Lower leg skin (tissue), 3 donors: ENCODE results near the gene UBALD1.

Experiments
- POLR2A ChIP-seq, 2 donors: fragments of 450-650 bp; IDR thresholded peaks; one replicate each; pipeline ENCODE4 v1.6.1; 2016 to 2017; ENCODE audit warnings: antibody characterized with exemption in 2 of 2, mild to moderate bottlenecking in 1 of 2, moderate library complexity in 1 of 2
- TF ChIP-seq, protein P1 (sequence below), 3 donors: fragments of 450-650 bp; IDR thresholded peaks; one replicate each; pipeline ENCODE4 v1.5.1; 2016; ENCODE audit warnings: antibody characterized with exemption in 3 of 3, mild to moderate bottlenecking in 3 of 3, moderate library complexity in 2 of 3

DNA sequence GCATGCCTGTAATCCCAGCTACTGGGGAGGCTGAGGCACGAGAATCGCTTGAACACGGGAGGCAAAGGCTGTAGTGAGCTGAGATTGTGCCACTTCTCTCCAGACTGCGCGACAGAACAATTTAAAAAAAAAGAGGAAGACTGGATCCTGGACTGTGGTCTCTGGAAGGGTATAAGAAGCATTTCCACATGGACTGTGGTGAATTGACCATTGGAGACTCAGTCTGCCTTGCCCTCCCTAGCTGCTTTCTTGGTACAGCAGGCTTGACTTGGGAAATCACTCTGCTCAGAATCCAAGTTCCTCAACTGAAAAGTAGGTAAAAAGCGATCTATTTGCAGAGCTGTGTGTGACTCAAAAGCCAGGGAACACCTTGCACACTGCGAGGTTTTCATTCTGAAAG, 8.9 kb upstream of the UBALD1 start:
- TF ChIP-seq, protein P1, sequence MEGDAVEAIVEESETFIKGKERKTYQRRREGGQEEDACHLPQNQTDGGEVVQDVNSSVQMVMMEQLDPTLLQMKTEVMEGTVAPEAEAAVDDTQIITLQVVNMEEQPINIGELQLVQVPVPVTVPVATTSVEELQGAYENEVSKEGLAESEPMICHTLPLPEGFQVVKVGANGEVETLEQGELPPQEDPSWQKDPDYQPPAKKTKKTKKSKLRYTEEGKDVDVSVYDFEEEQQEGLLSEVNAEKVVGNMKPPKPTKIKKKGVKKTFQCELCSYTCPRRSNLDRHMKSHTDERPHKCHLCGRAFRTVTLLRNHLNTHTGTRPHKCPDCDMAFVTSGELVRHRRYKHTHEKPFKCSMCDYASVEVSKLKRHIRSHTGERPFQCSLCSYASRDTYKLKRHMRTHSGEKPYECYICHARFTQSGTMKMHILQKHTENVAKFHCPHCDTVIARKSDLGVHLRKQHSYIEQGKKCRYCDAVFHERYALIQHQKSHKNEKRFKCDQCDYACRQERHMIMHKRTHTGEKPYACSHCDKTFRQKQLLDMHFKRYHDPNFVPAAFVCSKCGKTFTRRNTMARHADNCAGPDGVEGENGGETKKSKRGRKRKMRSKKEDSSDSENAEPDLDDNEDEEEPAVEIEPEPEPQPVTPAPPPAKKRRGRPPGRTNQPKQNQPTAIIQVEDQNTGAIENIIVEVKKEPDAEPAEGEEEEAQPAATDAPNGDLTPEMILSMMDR (IDR thresholded peaks at IDR 0.05): no peak
- no peak for TF ChIP-seq POLR2A (IDR thresholded peaks at IDR 0.05)
